Loucy (cell line): ENCODE results near the gene NDUFAF2.

Experiments
- EZH2phosphoT487 ChIP-seq: fragments of 200-600 bp; IDR thresholded peaks from 2 replicates; pipeline ENCODE4 v1.6.1; 2018; ENCODE audit warnings: antibody characterized with exemption, mild to moderate bottlenecking, moderate library complexity, borderline replicate concordance
- TF ChIP-seq, protein P1 (sequence below): fragments of 200-600 bp; sonication (generic); conservative IDR thresholded peaks from 2 replicates; pipeline ENCODE4 v1.5.1; 2014; ENCODE audit warnings: mild to moderate bottlenecking, antibody characterized with exemption, low read length

DNA sequence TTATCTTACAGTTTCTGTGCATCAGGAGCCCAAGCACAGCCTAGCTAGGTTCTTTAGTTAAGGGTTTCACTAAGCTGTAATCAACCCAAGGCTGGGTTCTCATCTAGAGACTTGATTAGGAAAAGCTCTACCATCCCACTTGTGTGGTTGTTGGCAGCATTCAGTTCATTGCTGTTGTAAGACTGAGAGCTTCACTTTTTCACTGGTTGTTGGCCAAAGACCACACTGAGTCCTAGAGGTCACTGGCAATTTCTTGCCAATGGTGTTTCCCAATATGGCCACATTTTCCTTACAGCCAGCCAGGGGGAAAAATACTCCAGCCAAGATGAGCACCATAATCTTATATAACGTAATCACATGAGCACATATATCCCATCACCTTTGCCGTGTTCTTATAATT, 142.9 kb downstream of the NDUFAF2 start:
- TF ChIP-seq, protein P1, sequence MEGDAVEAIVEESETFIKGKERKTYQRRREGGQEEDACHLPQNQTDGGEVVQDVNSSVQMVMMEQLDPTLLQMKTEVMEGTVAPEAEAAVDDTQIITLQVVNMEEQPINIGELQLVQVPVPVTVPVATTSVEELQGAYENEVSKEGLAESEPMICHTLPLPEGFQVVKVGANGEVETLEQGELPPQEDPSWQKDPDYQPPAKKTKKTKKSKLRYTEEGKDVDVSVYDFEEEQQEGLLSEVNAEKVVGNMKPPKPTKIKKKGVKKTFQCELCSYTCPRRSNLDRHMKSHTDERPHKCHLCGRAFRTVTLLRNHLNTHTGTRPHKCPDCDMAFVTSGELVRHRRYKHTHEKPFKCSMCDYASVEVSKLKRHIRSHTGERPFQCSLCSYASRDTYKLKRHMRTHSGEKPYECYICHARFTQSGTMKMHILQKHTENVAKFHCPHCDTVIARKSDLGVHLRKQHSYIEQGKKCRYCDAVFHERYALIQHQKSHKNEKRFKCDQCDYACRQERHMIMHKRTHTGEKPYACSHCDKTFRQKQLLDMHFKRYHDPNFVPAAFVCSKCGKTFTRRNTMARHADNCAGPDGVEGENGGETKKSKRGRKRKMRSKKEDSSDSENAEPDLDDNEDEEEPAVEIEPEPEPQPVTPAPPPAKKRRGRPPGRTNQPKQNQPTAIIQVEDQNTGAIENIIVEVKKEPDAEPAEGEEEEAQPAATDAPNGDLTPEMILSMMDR = no peak
- no peak for TF ChIP-seq EZH2phosphoT487
